Measurements from ENCODE around the gene TSC22D3. TPM values are rescaled to one million over a fixed set of nuclear protein-coding genes. Genes with fewer than 3 reads are reported as not detected.

TSC22D3 gene
- total RNA-seq, 1 donor from 2014 or later: 350 TPM

GRCh38 chrX:107718156-107718621 lies 57.4 kb downstream of the TSC22D3 start:
- no peaks in the 10 kb centered on the region for H3K27me3 ChIP-seq (ENCODE audit: low read depth)

GRCh38 chrX:107716816-107717700 lies 58.5 kb downstream of the TSC22D3 start:
- Histone ChIP-seq H3K27me3 (ENCODE audit: low read depth) (no peaks in the 10 kb centered on the region), H3K36me3 (peaks cover 29% of the 10 kb centered on the region), H3K4me1 (peaks cover 43% of the 10 kb centered on the region), H3K9me3 (no peaks in the 10 kb centered on the region), H3K4me3 (peak overlapping the region; percentile 73), H3K27ac (peak overlapping the region; percentile 99)
- intact Hi-C loops (cut with DNase I): no loop called here
- DNase-seq: peak; percentile 90
- TF ChIP-seq CTCF (IDR thresholded peaks at IDR 0.05): no peak
- peak; percentile 76 to 85 for ATAC-seq

More at GRCh38 chrX:107718156-107718621, 57.4 kb downstream of the TSC22D3 start:
- H3K9me3 ChIP-seq: no peaks in the 10 kb centered on the region
- DNase-seq (peak; percentile 66), ATAC-seq (peak; percentile 48 to 52)
- H3K36me3 ChIP-seq: peaks cover 26% of the 10 kb centered on the region
- peaks cover 33% of the 10 kb centered on the region for H3K4me1 ChIP-seq
- intact Hi-C loops (cut with DNase I): no loop called here
- peak overlapping the region; percentile 73 for H3K4me3 ChIP-seq
- H3K27ac ChIP-seq: peak overlapping the region; percentile 99
- TF ChIP-seq CTCF (IDR thresholded peaks at IDR 0.05): peak; percentile 71

DNA sequence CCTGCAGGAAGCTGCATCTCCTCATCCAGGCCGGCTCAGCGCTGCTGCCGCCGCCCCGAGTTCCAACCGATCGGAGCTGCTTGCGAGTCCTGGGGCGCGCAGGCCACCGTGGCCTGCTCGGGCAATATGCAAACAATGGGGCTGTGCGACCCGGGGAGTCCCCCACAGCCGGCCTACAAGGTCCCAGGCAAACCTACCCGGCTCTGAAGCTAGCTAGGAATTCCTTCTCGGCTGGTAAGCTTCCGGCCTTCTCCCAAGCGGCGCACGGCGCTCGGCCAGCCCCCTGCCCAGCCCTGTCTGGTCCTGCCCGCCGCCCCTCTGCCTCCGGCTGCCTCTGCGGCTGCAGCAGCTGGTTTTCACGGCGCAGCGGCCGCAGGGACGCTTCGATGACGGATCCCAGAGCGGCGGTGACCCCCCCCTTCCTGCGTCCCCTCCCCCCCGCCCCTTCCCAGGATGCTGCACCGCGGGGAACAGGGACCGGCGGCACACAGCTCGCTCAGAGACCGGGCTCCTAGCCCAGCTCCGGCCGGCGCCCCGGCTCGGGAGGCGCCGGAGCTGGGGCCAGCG lies 59.4 kb downstream of the TSC22D3 start:
- peaks cover 40% of the 10 kb centered on the region for H3K4me1 ChIP-seq
- intact Hi-C loops (cut with DNase I): no loop called here

GRCh38 chrX:107715331-107716117 lies 60.1 kb downstream of the TSC22D3 start:
- Histone ChIP-seq H3K9me3 (no peaks in the 10 kb centered on the region), H3K4me3 (peak overlapping the region; percentile 73), H3K4me1 (peaks cover 40% of the 10 kb centered on the region), H3K27me3 (ENCODE audit: low read depth) (no peaks in the 10 kb centered on the region), H3K27ac (peak overlapping the region; percentile 99), H3K36me3 (peaks cover 29% of the 10 kb centered on the region)
- intact Hi-C loops (cut with DNase I): no loop called here
- DNase-seq (peak; percentile 51), ATAC-seq (no peak)
- TF ChIP-seq CTCF (IDR thresholded peaks at IDR 0.05): no peak

More for the DNA sequence above, 59.4 kb downstream of the TSC22D3 start:
- Histone ChIP-seq H3K36me3 (peaks cover 29% of the 10 kb centered on the region), H3K27me3 (ENCODE audit: low read depth) (no peaks in the 10 kb centered on the region), H3K9me3 (no peaks in the 10 kb centered on the region), H3K4me3 (peak overlapping the region; percentile 73), H3K27ac (peak overlapping the region; percentile 99)
- peak; percentile 7 to 14 for ATAC-seq
- peak; percentile 54 for DNase-seq
- no peak for TF ChIP-seq CTCF (IDR thresholded peaks at IDR 0.05)

Data from lower lobe of right lung (tissue), 2 donors.